ENCODE data around the gene CIITA. TPM values are rescaled to one million over a fixed set of nuclear protein-coding genes. Genes with fewer than 3 reads are reported as not detected.
"Not testable (repeated sequence)": the region's sequence is repeated elsewhere in the genome, so short reads cannot be mapped to it uniquely, and the experiment has no call there.

The CIITA gene
- total RNA-seq, 1 donor from 2014 or later, result under 0.01 TPM

- FAIRE-seq (no peak), DNase-seq (ENCODE audit: low spot score in 2 of 2) (no peak)
These were observed 34.3 kb downstream of the CIITA start for GRCh38 chr16:10911267-10911666.

- DNase-seq (ENCODE audit: low spot score in 2 of 2) (no peak), FAIRE-seq (no peak)
These were observed 39.5 kb downstream of the CIITA start for GRCh38 chr16:10916534-10916933.

GRCh38 chr16:10918294-10919002 lies 41.4 kb downstream of the CIITA start:
- FAIRE-seq (no peak), DNase-seq (ENCODE audit: low spot score in 2 of 2) (peak; percentile 64 to 86)

GRCh38 chr16:10919003-10919351 lies 42.0 kb downstream of the CIITA start:
- no peak for DNase-seq (ENCODE audit: low spot score in 2 of 2)
- no peak for FAIRE-seq

DNA sequence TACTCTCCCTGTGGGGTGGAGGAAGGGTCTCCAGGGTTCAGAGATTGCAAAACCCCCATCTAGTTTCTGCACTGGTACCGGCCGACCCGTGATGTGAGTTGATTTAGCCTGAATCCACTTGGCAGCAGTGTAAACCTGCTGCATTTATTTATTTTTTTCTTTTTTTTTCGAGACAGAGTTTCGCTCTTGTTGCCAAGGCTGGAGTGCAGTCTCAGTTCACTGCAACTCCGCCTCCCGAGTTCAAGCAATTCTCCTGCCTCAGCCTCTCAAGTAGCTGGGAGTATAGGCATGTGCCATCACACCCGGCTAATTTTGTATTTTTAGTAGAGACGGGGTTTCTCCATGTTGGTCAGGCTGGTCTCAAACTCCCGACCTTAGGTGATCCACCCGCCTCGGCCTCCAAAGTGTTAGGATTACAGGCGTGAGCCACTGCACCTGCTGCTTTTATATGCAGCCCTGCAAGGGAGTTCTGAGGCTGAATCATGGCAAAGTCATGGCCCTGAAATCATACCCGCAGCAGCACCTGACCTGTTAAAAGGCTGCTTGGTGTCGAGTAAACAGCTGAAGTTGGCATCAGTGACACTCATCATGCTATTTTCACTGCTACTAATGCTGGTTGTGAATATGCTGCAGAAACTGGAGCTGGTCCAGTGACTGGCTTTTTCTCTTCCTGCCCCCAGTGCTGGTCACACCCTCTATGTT lies 43.9 kb downstream of the CIITA start:
- no peak for DNase-seq (ENCODE audit: low spot score in 2 of 2)
- no peak for FAIRE-seq

DNA sequence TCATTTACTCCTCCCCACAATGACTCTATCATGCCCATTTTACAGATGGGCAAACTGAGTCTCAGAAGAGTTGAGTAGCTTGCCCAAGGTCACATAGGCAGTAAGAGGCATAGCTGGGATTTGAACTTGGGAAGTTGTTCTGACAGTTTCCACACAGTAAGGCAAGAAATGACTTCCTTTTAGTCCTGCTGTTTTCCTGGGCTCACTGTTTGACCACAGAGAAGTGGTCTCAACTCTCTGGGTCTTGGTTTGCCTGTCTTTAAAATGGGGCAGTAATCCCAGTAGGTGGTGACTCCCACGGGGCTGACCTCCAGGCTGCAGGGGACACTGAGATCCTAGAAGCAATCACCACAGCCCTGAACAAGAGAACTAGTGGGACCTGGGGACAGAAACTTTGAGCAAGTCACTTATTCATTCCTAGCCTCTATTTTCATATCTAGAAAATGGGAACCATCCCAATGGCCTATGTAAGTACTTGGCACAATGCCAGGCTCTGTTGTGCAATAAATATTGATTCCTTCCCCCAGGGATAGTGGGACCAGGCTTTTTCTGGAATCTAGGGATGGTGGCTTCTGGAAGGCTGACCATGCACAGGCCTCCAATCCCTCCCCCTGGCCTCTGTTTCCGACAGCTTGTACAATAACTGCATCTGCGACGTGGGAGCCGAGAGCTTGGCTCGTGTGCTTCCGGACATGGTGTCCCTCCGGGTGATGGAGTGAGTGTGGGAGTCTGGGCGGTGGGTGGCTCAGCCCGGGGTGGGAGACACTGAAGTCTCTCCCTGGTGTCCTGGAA lies 44.7 kb downstream of the CIITA start:
- no peak for DNase-seq (ENCODE audit: low spot score in 2 of 2)
- FAIRE-seq, result no peak

GRCh38 chr16:10922328-10923145 lies 45.5 kb downstream of the CIITA start:
- FAIRE-seq (no peak), DNase-seq (ENCODE audit: low spot score in 2 of 2) (no peak)

GRCh38 chr16:10923146-10923649 lies 46.2 kb downstream of the CIITA start:
- FAIRE-seq (no peak), DNase-seq (ENCODE audit: low spot score in 2 of 2) (no peak)

- no peak for FAIRE-seq
- DNase-seq (ENCODE audit: low spot score in 2 of 2), result peak in 1 of 2 donors; percentile 29
These were observed 46.7 kb downstream of the CIITA start for GRCh38 chr16:10923650-10924214.

DNA sequence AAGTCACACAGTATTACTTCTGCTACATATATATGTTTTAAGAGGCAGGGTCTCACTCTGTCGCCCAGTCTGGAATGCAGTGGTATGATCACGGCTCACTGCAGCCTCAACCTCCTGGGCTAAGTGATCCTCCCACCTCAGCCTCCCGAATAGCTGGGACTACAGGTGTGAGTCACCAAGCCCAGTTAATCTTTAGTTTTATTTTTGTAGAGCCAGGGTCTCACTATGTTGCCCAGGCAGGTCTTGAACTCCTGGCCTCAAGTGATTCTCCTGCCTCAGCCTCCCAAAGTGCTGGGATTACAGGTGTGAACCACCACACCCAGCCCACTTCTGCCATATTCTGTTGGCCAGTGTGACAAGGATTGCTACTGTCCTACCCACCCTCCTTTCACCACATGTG lies 48.3 kb downstream of the CIITA start:
- not testable (repeated sequence) for DNase-seq (ENCODE audit: low spot score in 2 of 2); FAIRE-seq

DNA sequence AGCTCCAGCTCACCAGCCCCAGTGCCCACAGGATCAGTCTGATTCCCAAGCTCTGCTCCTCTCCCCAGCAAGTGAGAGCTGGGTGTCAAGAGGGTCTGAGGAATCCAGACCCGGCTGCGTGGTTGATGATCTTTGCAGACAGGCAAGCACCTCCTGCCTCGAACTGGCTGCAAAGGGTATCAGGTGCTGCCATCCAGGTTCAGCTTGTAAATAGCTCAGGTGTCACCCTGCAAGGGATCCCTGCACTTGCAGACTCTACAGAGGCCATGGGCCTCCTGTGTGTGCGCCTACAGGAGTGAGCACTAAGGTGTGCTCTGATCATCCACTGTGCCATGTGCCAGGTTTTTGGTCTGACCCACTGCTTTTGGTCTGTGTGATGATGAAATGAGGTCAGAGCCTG lies 49.1 kb downstream of the CIITA start:
- DNase-seq (ENCODE audit: low spot score in 2 of 2) (no peak), FAIRE-seq (no peak)

GRCh38 chr16:10926867-10927266 lies 49.9 kb downstream of the CIITA start:
- FAIRE-seq (no peak), DNase-seq (ENCODE audit: low spot score in 2 of 2) (no peak)

GRCh38 chr16:10927497-10928112 lies 50.6 kb downstream of the CIITA start:
- DNase-seq (ENCODE audit: low spot score in 2 of 2) (no peak), FAIRE-seq (no peak)

GRCh38 chr16:10929097-10929496 lies 52.1 kb downstream of the CIITA start:
- DNase-seq (ENCODE audit: low spot score in 2 of 2); FAIRE-seq: not testable (repeated sequence)

DNA sequence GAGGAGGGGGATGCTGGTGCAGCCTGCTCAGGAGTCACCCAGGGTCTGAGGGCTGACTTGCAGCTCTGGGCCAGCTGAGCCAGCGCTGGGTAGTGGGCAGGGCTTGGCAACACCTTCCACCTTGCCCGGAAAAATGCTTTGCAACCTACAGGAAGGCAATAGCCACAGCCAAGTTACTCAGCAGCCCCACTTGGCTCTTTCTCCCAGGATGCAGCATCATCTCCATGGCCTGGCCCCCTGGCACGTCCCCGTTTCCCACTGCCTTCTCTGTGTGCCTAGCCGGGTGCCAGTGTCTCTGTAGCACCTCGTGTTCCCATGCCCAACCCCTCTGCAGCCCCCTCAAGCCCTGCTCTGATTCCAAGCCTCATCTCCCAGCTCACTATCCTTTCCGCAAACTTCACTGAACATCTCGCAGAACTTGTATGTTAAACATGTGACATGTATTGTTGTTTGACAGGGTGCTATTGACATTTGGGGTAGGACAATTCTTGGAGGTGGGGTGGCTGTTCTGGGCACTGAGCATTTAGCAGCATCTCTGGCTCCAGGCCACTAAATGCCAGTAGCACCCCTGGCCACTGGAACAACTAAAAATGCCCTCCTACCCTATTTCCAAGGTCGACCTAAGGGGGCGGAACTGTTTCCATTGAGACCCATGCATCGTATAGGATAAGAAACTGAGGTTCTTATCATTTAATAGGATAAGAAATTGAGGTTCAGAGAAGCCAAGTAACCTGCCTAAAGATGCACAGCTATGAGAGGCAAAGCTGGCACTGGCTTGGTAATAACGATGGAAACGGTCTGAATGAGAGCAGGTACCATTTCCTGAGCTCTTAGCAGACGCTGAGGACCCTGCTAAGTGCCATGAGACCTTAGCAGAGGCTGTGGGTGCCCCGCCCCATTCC lies 53.1 kb downstream of the CIITA start:
- FAIRE-seq, result no peak
- no peak for DNase-seq (ENCODE audit: low spot score in 2 of 2)

DNA sequence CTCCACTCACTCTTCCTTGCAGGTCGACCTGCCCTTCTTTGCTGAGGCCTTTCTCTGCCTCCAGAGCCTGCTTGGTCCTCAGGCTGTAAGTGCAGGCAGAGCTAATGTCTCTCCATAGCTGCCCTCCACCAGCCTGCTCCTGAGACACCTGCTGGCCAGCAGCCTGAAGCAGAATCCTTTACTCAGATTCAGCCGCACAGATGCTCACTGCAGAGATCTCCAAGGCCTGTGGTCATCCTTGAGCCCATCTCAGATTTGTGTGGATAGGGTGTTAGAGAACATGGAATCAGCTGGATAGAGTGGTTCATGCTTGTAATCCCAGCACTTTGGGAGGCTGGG lies 53.7 kb downstream of the CIITA start:
- FAIRE-seq (no peak), DNase-seq (ENCODE audit: low spot score in 2 of 2) (no peak)

DNA sequence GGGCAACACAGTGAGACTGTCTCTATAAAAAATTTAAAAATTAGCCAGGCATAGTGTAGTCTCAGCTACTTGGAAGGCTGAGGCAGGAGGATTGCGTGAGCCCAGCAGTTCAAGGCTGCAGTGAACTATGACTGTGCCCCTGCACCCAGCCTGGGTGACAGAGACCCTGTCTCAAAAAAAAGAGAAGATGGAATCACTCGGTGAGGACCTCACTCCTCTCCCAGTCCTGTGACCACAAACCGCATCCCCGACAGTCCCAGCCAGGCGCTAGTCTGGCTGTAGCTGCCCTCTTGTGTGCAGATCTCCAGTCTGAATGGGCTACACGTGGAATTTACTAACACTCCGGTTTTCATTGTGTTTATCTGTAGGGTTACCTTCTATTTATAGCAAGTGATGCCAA lies 54.1 kb downstream of the CIITA start:
- no peak for FAIRE-seq
- no peak for DNase-seq (ENCODE audit: low spot score in 2 of 2)

GRCh38 chr16:10931977-10932632 lies 55.1 kb downstream of the CIITA start:
- FAIRE-seq (no peak), DNase-seq (ENCODE audit: low spot score in 2 of 2) (no peak)
